ENCODE measurements around the gene CCDC137. TPM values are rescaled to one million over a fixed set of nuclear protein-coding genes. Genes with fewer than 3 reads are reported as not detected.
A peak's percentile ranks its signal among the peaks of the same experiment; 100 is the strongest.

CCDC137 gene
- total RNA-seq, 2 donors from 2014 or later: 7.3 to 10.8 TPM

DNA sequence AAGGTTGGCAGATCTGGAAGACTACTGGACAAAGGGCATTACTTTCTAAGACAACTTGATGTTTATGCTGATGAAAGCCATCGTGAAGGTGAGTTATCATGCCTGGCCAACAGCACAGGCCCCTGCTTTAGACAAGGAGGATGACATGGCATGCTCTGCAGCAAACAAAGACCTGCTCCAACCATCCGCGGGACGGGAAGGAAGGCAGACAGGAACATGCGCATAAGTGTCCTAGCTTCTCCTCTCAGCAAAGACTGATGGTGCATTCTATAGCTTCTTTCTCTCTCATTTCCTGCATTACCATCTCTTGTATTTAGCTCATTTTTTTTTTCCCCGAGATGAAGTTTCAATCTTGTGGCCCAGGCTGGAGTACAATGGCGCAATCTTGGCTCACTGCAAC lies 35.1 kb upstream of the CCDC137 start:
- no peaks in the 10 kb centered on the region for H3K27me3 ChIP-seq (replicated peaks; ENCODE audit: insufficient read depth)
- H3K36me3 ChIP-seq: peaks cover 26% of the 10 kb centered on the region
- peaks cover 24 to 32% of the 10 kb centered on the region in 2 donors for H3K4me1 ChIP-seq (ENCODE audit: control insufficient read depth in 1 of 2, low read depth in 2 of 2)
- ATAC-seq (ENCODE audit: insufficient number of reproducible peaks, low FRiP score, low read depth) (no peak), DNase-seq (ENCODE audit: low spot score) (no peak)
- H3K4me3 ChIP-seq: no peak overlapping the region
- H3K9me3 ChIP-seq: no peaks in the 10 kb centered on the region
- H3K27ac ChIP-seq: no peak overlapping the region
- no peak for TF ChIP-seq CTCF (IDR thresholded peaks at IDR 0.05)

DNA sequence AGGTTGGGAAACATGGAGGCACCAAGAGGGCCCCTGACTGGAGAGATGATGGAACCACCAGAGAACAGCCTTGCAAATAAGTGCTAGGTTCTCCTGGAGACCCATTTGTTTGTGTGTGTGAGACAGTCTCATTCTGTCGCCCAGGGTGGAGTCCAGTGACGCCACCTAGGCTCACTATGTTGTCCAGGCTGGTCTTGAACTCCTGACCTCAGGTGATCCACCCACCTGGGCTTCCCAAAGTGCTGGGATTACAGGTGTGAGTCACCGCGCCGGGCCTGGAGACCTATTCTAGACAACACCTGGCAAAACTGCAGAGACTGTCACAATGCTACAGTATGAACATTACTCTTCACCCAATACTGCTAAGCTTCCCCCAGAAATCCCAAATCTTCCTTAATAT lies 31.1 kb upstream of the CCDC137 start:
- TF ChIP-seq CTCF (IDR thresholded peaks at IDR 0.05): no peak
- DNase-seq (ENCODE audit: low spot score): no peak

DNA sequence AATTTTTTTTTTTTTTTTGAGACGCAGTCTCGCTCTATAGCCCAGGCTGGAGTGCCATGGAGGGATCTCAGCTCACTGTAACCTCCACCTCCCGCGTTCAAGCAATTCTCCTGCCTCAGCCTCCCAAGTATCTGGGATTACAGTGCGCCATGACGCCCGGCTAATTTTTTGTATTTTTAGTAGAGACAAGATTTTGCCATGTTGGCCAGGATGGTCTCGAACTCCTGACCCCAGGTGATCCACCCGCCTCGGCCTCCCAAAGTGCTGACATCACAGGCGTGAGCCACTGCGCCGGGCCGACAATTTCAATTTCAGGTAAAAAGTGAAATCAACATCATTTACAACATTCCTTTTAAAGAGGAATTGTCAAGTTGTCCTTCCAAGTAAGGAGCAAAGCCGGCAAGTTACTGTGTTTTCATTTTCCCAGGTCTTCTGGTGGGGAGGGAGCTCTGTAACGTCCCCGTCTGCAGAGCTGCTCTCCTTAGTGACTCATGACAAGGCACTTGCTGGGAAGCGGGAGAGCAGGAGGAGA lies 30.5 kb upstream of the CCDC137 start:
- no peaks in the 10 kb centered on the region for H3K36me3 ChIP-seq
- peaks cover 24 to 36% of the 10 kb centered on the region in 2 donors for H3K4me1 ChIP-seq (ENCODE audit: control insufficient read depth in 1 of 2, low read depth in 2 of 2)
- no peak for TF ChIP-seq CTCF (IDR thresholded peaks at IDR 0.05)
- DNase-seq (ENCODE audit: low spot score) (no peak), ATAC-seq (ENCODE audit: insufficient number of reproducible peaks, low FRiP score, low read depth) (peak; percentile 35)
- peak overlapping the region; percentile 71 to 78 for H3K27ac ChIP-seq
- no peaks in the 10 kb centered on the region for H3K27me3 ChIP-seq (replicated peaks; ENCODE audit: insufficient read depth)
- H3K9me3 ChIP-seq: no peaks in the 10 kb centered on the region
- peak overlapping the region; percentile 91 for H3K4me3 ChIP-seq

More for the DNA sequence above, 31.1 kb upstream of the CCDC137 start:
- Histone ChIP-seq H3K27ac (no peak overlapping the region), H3K27me3 (replicated peaks; ENCODE audit: insufficient read depth) (no peaks in the 10 kb centered on the region), H3K36me3 (no peaks in the 10 kb centered on the region), H3K4me1 (ENCODE audit: control insufficient read depth in 1 of 2, low read depth in 2 of 2) (peaks cover 24 to 36% of the 10 kb centered on the region in 2 donors), H3K4me3 (peak overlapping the region; percentile 91), H3K9me3 (no peaks in the 10 kb centered on the region)
- no peak for ATAC-seq (ENCODE audit: insufficient number of reproducible peaks, low FRiP score, low read depth)

GRCh38 chr17:81636505-81637288 lies 29.8 kb upstream of the CCDC137 start, which contains the start of the genes NPLOC4 and TSPAN10:
Gene NPLOC4, minus strand, starts transcription at chr17:81637112. Its CDS starts 182 bp downstream, at chr17:81636930.
Gene TSPAN10, plus strand, starts transcription at chr17:81637196. Its CDS starts 5,217 bp downstream, at chr17:81642413.
- Histone ChIP-seq H3K4me3 (peak within 1 kb of the TSS; percentile 91), H3K9me3 (no peaks in the 10 kb centered on the region), H3K27me3 (replicated peaks; ENCODE audit: insufficient read depth) (no peaks in the 10 kb centered on the region), H3K4me1 (ENCODE audit: control insufficient read depth in 1 of 2, low read depth in 2 of 2) (peaks cover 24 to 36% of the 10 kb centered on the region in 2 donors), H3K27ac (peak within 1 kb of the TSS; percentile 71 to 78), H3K36me3 (no peaks in the 10 kb centered on the region)
- peak; percentile 61 for ATAC-seq (ENCODE audit: insufficient number of reproducible peaks, low FRiP score, low read depth)
- peak; percentile 50 for DNase-seq (ENCODE audit: low spot score)
- no peak for TF ChIP-seq CTCF (IDR thresholded peaks at IDR 0.05)

DNA sequence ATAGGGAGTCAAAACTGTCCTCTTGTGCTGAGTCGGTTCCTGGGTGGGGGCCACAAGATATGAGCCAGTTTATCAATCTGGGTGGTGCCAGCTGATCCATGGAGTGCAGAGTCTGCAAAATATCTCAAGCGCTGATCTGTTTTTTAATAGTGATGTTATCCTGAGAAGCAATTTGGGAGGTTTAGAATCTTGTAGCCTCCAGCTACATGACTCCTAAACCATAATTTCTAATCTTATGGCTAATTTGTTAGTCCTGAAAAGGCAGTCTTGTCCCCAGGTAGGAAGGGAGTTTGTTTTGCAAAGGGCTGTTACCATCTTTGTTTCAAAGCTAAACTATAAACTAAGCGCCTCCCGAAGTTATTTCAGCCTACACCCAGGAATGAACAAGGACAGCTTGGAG lies 27.9 kb upstream of the CCDC137 start:
- Histone ChIP-seq H3K27ac (no peak overlapping the region), H3K36me3 (no peaks in the 10 kb centered on the region), H3K4me3 (no peak overlapping the region), H3K27me3 (replicated peaks; ENCODE audit: insufficient read depth) (no peaks in the 10 kb centered on the region), H3K4me1 (ENCODE audit: control insufficient read depth in 1 of 2, low read depth in 2 of 2) (peaks cover 23 to 31% of the 10 kb centered on the region in 2 donors), H3K9me3 (no peaks in the 10 kb centered on the region)
- TF ChIP-seq CTCF (IDR thresholded peaks at IDR 0.05): no peak
- no peak for ATAC-seq (ENCODE audit: insufficient number of reproducible peaks, low FRiP score, low read depth)
- DNase-seq (ENCODE audit: low spot score): no peak

Measured in thoracic aorta (tissue), 2 donors.